NOMO-1 treated with dmso at 0.1 percent for 144 hours (cell line): ENCODE results near the gene BCHE.
"Not testable (repeated sequence)": the region's sequence is repeated elsewhere in the genome, so short reads cannot be mapped to it uniquely, and the experiment has no call there.

ENCODE experiments used
- DNase-seq: peaks from one replicate; lab custom pipeline; 2025; ENCODE audit not compliant: unreplicated experiment; lab: John Stamatoyannopoulos, UW

BCHE gene

GRCh38 chr3:165817160-165817709, 20.0 kb downstream of the BCHE start:
- DNase-seq = no peak

- no peak for DNase-seq
Measured at GRCh38 chr3:165816209-165816608, 21.0 kb downstream of the BCHE start.

- DNase-seq = no peak
Measured at GRCh38 chr3:165815682-165816081, 21.5 kb downstream of the BCHE start.

GRCh38 chr3:165814380-165814779, 22.8 kb downstream of the BCHE start:
- no peak for DNase-seq

GRCh38 chr3:165807937-165808336, 29.3 kb downstream of the BCHE start:
- DNase-seq = not testable (repeated sequence)

GRCh38 chr3:165805946-165806561, 31.2 kb downstream of the BCHE start:
- DNase-seq = no peak

DNA sequence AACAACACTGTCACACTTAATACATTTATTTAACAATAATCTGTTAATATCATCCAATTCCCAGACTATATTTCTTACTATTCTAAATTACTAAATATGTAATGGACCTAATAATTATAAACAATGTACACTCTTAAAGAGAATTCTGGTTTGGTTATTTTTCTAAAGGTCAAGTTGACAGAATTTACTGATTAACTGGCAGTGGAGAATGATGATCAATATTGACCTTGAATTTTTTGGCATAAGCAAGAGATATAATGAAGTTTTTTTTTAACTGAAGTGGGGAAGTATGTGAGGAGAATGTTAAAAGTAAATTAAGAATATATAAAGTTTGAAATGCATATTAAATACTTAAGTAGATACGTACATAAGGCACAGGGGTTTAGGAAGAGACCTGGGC, 33.8 kb downstream of the BCHE start:
- no peak for DNase-seq

DNA sequence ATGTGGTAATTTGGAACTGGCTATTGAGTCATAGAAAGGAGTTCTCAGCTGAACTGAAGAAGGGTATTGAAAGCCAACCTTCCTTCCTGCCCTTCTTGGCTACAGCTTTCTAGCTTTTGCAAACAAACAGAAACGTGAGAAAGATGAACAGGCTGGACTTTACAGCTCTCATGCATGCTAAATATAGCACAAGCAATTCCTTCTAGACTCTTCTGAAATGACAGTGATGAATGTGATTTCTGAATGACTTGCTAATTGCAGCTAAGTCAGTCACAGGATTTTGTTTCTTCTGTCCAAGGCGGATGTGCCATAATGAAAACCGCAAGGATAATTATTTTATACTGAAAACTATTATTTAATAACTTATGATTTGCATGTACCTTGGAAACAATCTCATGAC, 36.3 kb downstream of the BCHE start:
- DNase-seq = no peak

DNA sequence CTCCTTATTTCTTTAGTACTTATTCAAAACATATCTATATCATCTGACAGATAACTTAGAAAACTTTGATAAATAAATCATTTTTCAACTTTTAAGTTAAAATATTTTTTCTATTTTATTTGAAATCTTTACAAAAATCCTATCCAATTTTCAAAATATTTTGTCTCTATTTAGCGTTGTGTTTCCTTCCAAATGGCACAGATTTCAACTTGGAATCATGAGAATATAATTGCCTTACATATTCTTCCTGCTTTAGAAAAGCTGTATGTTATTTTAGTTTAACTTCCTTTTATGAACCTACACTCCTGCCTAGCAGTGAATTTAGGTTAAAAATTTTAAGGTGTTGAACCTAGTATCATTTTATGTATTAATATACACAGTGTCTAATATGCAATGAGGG, 38.2 kb downstream of the BCHE start:
- DNase-seq = no peak

DNA sequence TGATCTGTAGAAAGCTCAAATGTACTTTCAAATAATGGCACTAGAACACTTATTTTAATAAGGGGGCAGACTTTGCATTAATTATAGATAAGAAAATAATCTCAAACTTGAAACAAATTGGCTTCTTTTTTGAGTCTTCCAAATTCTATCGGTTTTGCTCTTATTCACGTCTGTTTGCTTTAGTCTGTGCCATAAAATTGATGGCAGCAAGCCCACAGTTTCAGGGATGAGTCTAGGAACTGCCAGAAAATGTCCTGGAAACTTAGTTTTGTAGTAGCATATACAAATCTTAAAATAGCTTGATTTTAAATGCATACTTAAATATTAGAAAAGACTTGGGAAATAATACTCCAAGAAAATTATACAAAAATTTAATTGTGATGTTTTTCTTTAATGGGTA, 39.7 kb downstream of the BCHE start:
- no peak for DNase-seq

- DNase-seq = no peak
Measured at GRCh38 chr3:165796701-165797100, 40.5 kb downstream of the BCHE start.

GRCh38 chr3:165788531-165788930, 48.7 kb downstream of the BCHE start:
- DNase-seq = no peak

DNA sequence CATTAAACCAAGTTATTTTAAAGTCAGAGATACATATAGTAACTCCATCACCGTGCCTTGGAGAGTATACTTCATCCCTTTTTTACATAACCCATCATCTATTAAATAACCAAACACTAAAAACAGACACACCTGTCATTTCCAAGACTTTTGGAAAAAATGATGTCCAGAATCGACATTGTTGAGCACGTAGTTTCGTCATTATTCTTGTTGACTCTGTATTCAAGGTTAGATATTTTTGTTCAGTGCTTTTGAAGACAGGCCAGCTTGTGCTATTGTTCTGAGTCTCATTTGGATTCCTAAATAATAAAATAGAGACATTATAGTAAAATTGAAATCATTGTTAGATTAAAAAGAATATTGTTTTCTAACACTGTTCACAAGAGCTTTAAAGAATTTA, 51.2 kb downstream of the BCHE start:
- no peak for DNase-seq

DNA sequence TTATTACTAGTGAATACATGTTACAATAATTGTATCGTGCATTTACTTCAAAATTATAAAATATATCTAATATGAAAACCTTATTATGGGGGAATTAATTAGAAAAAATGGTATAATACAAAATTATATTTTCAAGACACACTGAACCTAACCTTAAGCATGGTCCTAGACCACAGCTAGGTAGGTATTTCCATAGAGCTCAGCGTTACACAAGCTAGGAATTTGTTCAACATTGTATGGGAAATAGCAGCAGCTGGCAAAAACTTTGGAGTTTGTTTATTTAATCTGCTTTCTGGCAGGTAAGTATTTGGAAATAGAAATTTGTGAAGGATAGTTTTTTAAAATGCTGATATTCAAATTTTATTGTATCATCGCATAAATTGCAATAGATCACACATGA, 52.9 kb downstream of the BCHE start:
- DNase-seq = no peak

- no peak for DNase-seq
Measured at GRCh38 chr3:165783383-165783782, 53.8 kb downstream of the BCHE start.

DNA sequence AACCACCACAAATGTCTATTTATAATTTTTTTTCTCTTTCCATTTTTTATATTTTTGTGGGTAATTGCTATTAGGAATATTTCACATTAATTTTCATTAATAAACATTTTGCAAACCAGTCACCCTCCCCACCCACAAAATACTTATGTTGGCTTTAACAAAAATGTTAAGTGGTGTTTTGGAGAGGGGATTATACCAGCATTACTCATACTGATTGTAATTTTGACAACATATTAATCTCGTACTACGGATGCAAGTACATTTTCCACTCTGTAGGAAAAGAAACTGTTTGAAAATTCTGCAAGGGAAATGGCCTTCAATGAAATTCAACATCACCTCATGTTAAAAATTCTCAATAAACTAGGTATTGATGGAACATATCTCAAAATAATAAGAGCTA, 58.3 kb downstream of the BCHE start:
- DNase-seq = no peak

GRCh38 chr3:165778456-165778855, 58.8 kb downstream of the BCHE start:
- no peak for DNase-seq

DNA sequence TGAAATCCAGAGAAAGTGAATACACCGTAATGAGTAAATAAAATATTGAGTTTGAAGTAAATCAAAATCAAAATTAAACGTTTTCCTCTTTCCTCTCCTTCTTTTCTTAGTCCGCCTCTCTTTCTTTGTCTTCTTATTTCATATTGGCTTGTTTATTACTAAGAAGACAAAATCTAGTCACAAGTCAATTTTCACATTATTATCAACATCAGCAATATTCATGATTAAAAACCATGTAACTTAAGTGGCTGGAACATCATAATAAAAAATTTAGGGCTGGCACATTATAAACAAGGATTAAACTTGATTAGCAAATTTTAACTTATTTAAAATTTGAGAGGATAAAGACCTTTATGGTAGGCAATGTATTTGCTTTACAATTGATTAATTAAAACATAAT, 61.4 kb downstream of the BCHE start:
- no peak for DNase-seq

DNA sequence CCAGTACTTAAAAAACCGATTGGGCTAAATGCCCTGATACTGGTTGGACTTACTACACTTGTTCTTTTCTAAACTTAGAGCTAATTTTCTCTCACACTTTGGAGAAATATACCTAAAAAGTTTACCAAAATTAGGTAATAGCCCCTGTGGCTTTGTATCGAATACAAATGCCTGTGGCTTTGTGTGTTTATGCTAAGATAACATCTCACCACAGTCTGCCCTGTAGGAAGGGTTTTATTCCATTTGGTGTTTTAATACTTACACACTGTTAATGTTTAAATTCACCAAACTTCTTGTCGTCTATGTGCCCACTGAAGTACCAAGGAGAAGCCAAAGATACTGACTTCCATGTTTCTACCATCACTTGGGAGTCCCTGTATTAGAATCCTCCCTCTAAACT, 66.4 kb downstream of the BCHE start:
- no peak for DNase-seq

DNA sequence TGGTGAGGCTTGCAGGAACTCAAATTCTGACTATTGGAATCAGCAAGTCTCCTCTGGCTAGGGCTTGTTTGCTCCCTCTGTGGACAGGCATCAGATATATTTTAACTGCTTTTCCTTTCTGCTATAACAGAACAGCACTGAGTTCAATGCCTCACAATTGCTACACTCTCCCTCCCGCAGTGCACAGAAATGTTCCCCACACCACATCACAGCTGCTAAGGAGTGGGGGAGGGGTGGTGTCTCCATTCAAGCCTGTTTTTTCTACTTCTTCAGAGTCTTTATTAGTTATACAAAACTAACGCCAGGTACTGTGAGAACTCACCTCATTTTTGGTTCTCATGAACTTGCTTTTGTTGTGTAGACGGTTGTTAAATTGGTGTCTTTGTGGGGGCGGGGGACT, 68.5 kb downstream of the BCHE start:
- DNase-seq = no peak

GRCh38 chr3:165759041-165759440, 78.2 kb downstream of the BCHE start:
- no peak for DNase-seq

DNA sequence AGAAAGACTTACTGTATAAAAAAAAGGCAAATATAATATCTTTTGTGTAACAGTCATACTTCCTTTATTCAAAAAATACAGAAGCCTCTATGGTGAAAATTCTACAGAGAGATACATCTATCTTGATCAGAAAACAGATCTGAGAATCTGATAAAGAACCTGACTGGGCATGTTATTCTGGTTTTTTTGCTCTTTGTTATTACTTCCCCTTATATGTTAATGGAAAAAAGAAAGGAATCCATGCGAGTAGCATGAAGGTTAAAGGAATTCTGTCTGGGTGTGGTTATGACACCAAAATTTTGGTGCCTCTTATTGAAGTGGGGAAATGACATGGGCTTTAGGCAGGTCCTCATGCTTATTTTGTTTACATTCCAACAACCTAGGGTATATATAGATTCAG, 81.7 kb downstream of the BCHE start:
- DNase-seq = no peak

GRCh38 chr3:165754219-165755007, 82.8 kb downstream of the BCHE start:
- DNase-seq = no peak
